OCI-LY3 (cell line): Measurements from ENCODE around the gene ARMC12.
A peak's percentile ranks its signal among the peaks of the same experiment; 100 is the strongest.
"Not testable (repeated sequence)": the region's sequence is repeated elsewhere in the genome, so short reads cannot be mapped to it uniquely, and the experiment has no call there.

Experiments
- H2AFZ ChIP-seq: fragments of 200-600, 300-600 bp; shearing (Covaris generic); 2 replicates; pipeline ENCODE4 v1.6.0; 2014; ENCODE audit warnings: antibody characterized with exemption, low read depth, low read length
- H3K27ac ChIP-seq: fragments of 200-600, 300-600 bp; sonication (generic); 2 replicates; pipeline ENCODE4 v1.5.1; 2014; ENCODE audit warnings: mild to moderate bottlenecking, low read length, moderate library complexity, mixed read lengths
- H3K27me3 ChIP-seq: fragments of 200-600, 300-600 bp; sonication (generic); 2 replicates; pipeline ENCODE4 v1.6.1; 2014; ENCODE audit warnings: low read depth, low read length, mixed read lengths
- H3K36me3 ChIP-seq: fragments of 200-600, 300-600 bp; sonication (generic); replicated peaks from 2 replicates; pipeline ENCODE3; 2014; ENCODE audit warnings: low read depth, low read length, mixed read lengths
- H3K4me1 ChIP-seq: fragments of 300-600, 200-600 bp; sonication (generic); 2 replicates; pipeline ENCODE4 v1.6.1; 2014; ENCODE audit warnings: low read length, mixed read lengths
- H3K4me2 ChIP-seq: fragments of 200-600, 300-600 bp; sonication (generic); 2 replicates; pipeline ENCODE4 v1.6.1; 2014; ENCODE audit warnings: low read length, mixed read lengths
- H3K4me3 ChIP-seq: fragments of 300-600, 200-600 bp; sonication (generic); 2 replicates; pipeline ENCODE4 v1.5.1; 2014; ENCODE audit warnings: antibody characterized with exemption, mild to moderate bottlenecking, low read length, moderate library complexity
- H3K79me2 ChIP-seq: fragments of 300-600, 200-600 bp; shearing (Covaris generic); 2 replicates; pipeline ENCODE4 v1.6.1; 2014; ENCODE audit warnings: mild to moderate bottlenecking, low read length, mixed read lengths
- H3K9ac ChIP-seq: fragments of 300-600, 200-600 bp; shearing (Covaris generic); 2 replicates; pipeline ENCODE4 v1.6.0; 2014; ENCODE audit warnings: mild to moderate bottlenecking, low read length, moderate library complexity
- H3K9me3 ChIP-seq: fragments of 200-600, 300-600 bp; shearing (Covaris generic); 2 replicates; pipeline ENCODE4 v1.6.1; 2014; ENCODE audit warnings: low read length, mixed read lengths; ENCODE audit not compliant: insufficient read depth
- H4K20me1 ChIP-seq: fragments of 200-600, 300-600 bp; sonication (generic); 2 replicates; pipeline ENCODE4 v1.6.1; 2016; ENCODE audit warnings: low read length, mixed read lengths; ENCODE audit not compliant: insufficient read depth
- CTCF ChIP-seq: fragments of 200-600, 300-600 bp; sonication (generic); IDR thresholded peaks from 2 replicates; pipeline ENCODE4 v1.5.1; 2014; ENCODE audit warnings: antibody characterized with exemption, low read length, low read depth
- EZH2phosphoT487 ChIP-seq: fragments of 200-600 bp; shearing (Covaris generic); IDR thresholded peaks from 2 replicates; pipeline ENCODE4 v1.6.1; 2018; ENCODE audit warnings: antibody characterized with exemption, mixed run types, low read depth

ARMC12 gene

GRCh38 chr6:35736982-35737412 lies at the start of gene ARMC12:
ARMC12 (plus strand) TSS chr6:35737032; CDS start chr6:35737109, 77 bp downstream.
- Histone ChIP-seq H3K4me1 (peaks cover 36% of the 10 kb centered on the region), H3K79me2 (0 out of 2 replicates have a peak, but pooled peaks cover 6% of the 10 kb centered on the region), H3K9ac (peak within 1 kb of the TSS; percentile 9; the same call in 1 of the 2 replicates), H3K27ac (no peak within 1 kb of the TSS), H3K27me3 (no peaks in the 10 kb centered on the region), H3K9me3 (no peaks in the 10 kb centered on the region), H2AFZ (peak within 1 kb of the TSS; percentile 75), H3K36me3 (no peaks in the 10 kb centered on the region), H3K4me3 (peak within 1 kb of the TSS; percentile 39), H4K20me1 (no peaks in the 10 kb centered on the region), H3K4me2 (peak within 1 kb of the TSS; percentile 56)
- TF ChIP-seq CTCF (no peak), EZH2phosphoT487 (no peak)

GRCh38 chr6:35687658-35688604 lies 48.9 kb upstream of the ARMC12 start:
- H3K9me3 ChIP-seq = no peaks in the 10 kb centered on the region
- no peak overlapping the region for H2AFZ ChIP-seq
- H4K20me1 ChIP-seq = peaks cover 21% of the 10 kb centered on the region
- peaks cover 13% of the 10 kb centered on the region for H3K36me3 ChIP-seq
- H3K27ac ChIP-seq = peak overlapping the region; percentile 80
- no peaks in the 10 kb centered on the region for H3K27me3 ChIP-seq
- peak overlapping the region; percentile 79 for H3K4me2 ChIP-seq
- H3K79me2 ChIP-seq = peaks cover 58% of the 10 kb centered on the region
- TF ChIP-seq EZH2phosphoT487 (no peak), CTCF (no peak)
- H3K4me1 ChIP-seq = peaks cover 9% of the 10 kb centered on the region
- peak overlapping the region; percentile 90 for H3K4me3 ChIP-seq
- H3K9ac ChIP-seq = peak overlapping the region; percentile 87

- Histone ChIP-seq H3K79me2 (peaks cover 49% of the 10 kb centered on the region), H3K27ac (peak within 1 kb of the TSS; percentile 80), H3K4me2 (peak within 1 kb of the TSS; percentile 85), H3K4me1 (peaks cover 9% of the 10 kb centered on the region), H3K27me3 (no peaks in the 10 kb centered on the region), H3K36me3 (peaks cover 13% of the 10 kb centered on the region), H3K9me3 (no peaks in the 10 kb centered on the region), H4K20me1 (peaks cover 21% of the 10 kb centered on the region), H3K4me3 (peak within 1 kb of the TSS; percentile 90), H2AFZ (peak within 1 kb of the TSS; percentile 92; the same call in 1 of the 2 replicates), H3K9ac (peak within 1 kb of the TSS; percentile 87)
- no peak for TF ChIP-seq CTCF
- TF ChIP-seq EZH2phosphoT487 = no peak
Measured at GRCh38 chr6:35688605-35689322, 48.1 kb upstream of the ARMC12 start, which contains the start of gene FKBP5. FKBP5 (minus strand) TSS chr6:35688915; CDS start chr6:35642824, 46,091 bp downstream.

- H3K27ac ChIP-seq = not testable (repeated sequence)
Measured at GRCh38 chr6:35690006-35690405, 46.8 kb upstream of the ARMC12 start.

More at GRCh38 chr6:35690006-35690405, 46.8 kb upstream of the ARMC12 start:
- H3K36me3 ChIP-seq, H3K9ac ChIP-seq, H3K27me3 ChIP-seq, H3K4me2 ChIP-seq, H2AFZ ChIP-seq, H3K4me3 ChIP-seq, H3K9me3 ChIP-seq: not testable (repeated sequence)
- H3K79me2 ChIP-seq = peaks cover 37% of the 10 kb centered on the region
- peaks cover 12% of the 10 kb centered on the region for H4K20me1 ChIP-seq
- H3K4me1 ChIP-seq = peaks cover 13% of the 10 kb centered on the region
